ENCODE results near the gene C18orf32. TPM values are rescaled to one million over a fixed set of nuclear protein-coding genes. Genes with fewer than 3 reads are reported as not detected.

C18orf32 gene
- total RNA-seq, 4 donors from 2014 or later = 20.7 to 42.6 (median 31.9) TPM

- DNase-seq = no peak
- Histone ChIP-seq H3K36me3 (no peaks in the 10 kb centered on the region), H3K4me3 (no peak overlapping the region), H3K4me1 (no peaks in the 10 kb centered on the region), H3K27ac (no peak overlapping the region), H3K27me3 (no peaks in the 10 kb centered on the region), H3K9me3 (peaks cover 0 to 36% of the 10 kb centered on the region in 2 donors)
- no peak for TF ChIP-seq CTCF (IDR thresholded peaks at IDR 0.05)
- no peak for TF ChIP-seq POLR2A (IDR thresholded peaks at IDR 0.05)
- intact Hi-C loops (cut with DNase I; ENCODE audit: low total_unique reads) = no loop called here
Observed at GRCh38 chr18:49447810-49448745, 39.0 kb downstream of the C18orf32 start.

- Histone ChIP-seq H3K9me3 (peaks cover 0 to 36% of the 10 kb centered on the region in 2 donors), H3K4me1 (no peaks in the 10 kb centered on the region), H3K4me3 (no peak overlapping the region), H3K27ac (no peak overlapping the region), H3K27me3 (no peaks in the 10 kb centered on the region), H3K36me3 (no peaks in the 10 kb centered on the region)
- no peak for TF ChIP-seq POLR2A (IDR thresholded peaks at IDR 0.05)
- no peak for DNase-seq
- intact Hi-C loops (cut with DNase I; ENCODE audit: low total_unique reads) = no loop called here
Observed at GRCh38 chr18:49446481-49446880, 40.6 kb downstream of the C18orf32 start.

GRCh38 chr18:49444581-49444980 is 42.5 kb downstream of the C18orf32 start:
- intact Hi-C loops (cut with DNase I; ENCODE audit: low total_unique reads) = no loop called here

GRCh38 chr18:49443837-49444236 is 43.2 kb downstream of the C18orf32 start:
- intact Hi-C loops (cut with DNase I; ENCODE audit: low total_unique reads) = no loop called here
- TF ChIP-seq POLR2A (IDR thresholded peaks at IDR 0.05) = no peak

More at GRCh38 chr18:49444581-49444980, 42.5 kb downstream of the C18orf32 start:
- Histone ChIP-seq H3K27ac (no peak overlapping the region), H3K27me3 (no peaks in the 10 kb centered on the region), H3K9me3 (peaks cover 0 to 19% of the 10 kb centered on the region in 2 donors), H3K4me3 (no peak overlapping the region), H3K36me3 (no peaks in the 10 kb centered on the region), H3K4me1 (no peaks in the 10 kb centered on the region)
- no peak for TF ChIP-seq CTCF (IDR thresholded peaks at IDR 0.05)
- TF ChIP-seq POLR2A (IDR thresholded peaks at IDR 0.05) = no peak
- no peak for DNase-seq

GRCh38 chr18:49441338-49441938 is 45.6 kb downstream of the C18orf32 start:
- Histone ChIP-seq H3K4me1 (peaks cover 0 to 5% of the 10 kb centered on the region in 2 donors), H3K27ac (no peak overlapping the region), H3K27me3 (no peaks in the 10 kb centered on the region), H3K36me3 (no peaks in the 10 kb centered on the region), H3K9me3 (peaks cover 0 to 7% of the 10 kb centered on the region in 2 donors), H3K4me3 (no peak overlapping the region)
- no peak for DNase-seq
- intact Hi-C loops (cut with DNase I; ENCODE audit: low total_unique reads) = no loop called here
- TF ChIP-seq POLR2A (IDR thresholded peaks at IDR 0.05) (no peak), CTCF (IDR thresholded peaks at IDR 0.05) (no peak)

More at GRCh38 chr18:49443837-49444236, 43.2 kb downstream of the C18orf32 start:
- peaks cover 0 to 5% of the 10 kb centered on the region in 2 donors for H3K4me1 ChIP-seq
- H3K27ac ChIP-seq = no peak overlapping the region
- no peaks in the 10 kb centered on the region for H3K36me3 ChIP-seq
- H3K9me3 ChIP-seq = peaks cover 0 to 14% of the 10 kb centered on the region in 2 donors
- DNase-seq = no peak
- no peak overlapping the region for H3K4me3 ChIP-seq
- no peaks in the 10 kb centered on the region for H3K27me3 ChIP-seq

GRCh38 chr18:49435170-49435569 is 51.9 kb downstream of the C18orf32 start:
- no peak for DNase-seq
- Histone ChIP-seq H3K36me3 (no peaks in the 10 kb centered on the region), H3K9me3 (no peaks in the 10 kb centered on the region), H3K27ac (no peak overlapping the region), H3K27me3 (no peaks in the 10 kb centered on the region), H3K4me3 (no peak overlapping the region), H3K4me1 (peaks cover 0 to 5% of the 10 kb centered on the region in 2 donors)
- TF ChIP-seq POLR2A (IDR thresholded peaks at IDR 0.05) (no peak), CTCF (IDR thresholded peaks at IDR 0.05) (no peak)
- intact Hi-C loops (cut with DNase I; ENCODE audit: low total_unique reads) = no loop called here
